Fibroblast of lung (primary cell): ENCODE measurements around the gene CTNND2. TPM values are rescaled to one million over a fixed set of nuclear protein-coding genes. Genes with fewer than 3 reads are reported as not detected.

Experiments used
- DNase-seq, 2 donors: peaks; one replicate each; pipeline versions ENCODE4 v3.0.0 to v3.0.0-alpha.2; 2010; ENCODE audit warnings: low read depth in 2 of 2
- H2AFZ ChIP-seq: 2 replicates; pipeline ENCODE4 v1.5.1; 2012; ENCODE audit warnings: low read length, control low read depth, inconsistent platforms
- H3K27ac ChIP-seq: 2 replicates; pipeline ENCODE4 v1.5.1; 2011; ENCODE audit warnings: low read length, control low read depth; ENCODE audit not compliant: insufficient read depth
- H3K27me3 ChIP-seq: 2 replicates; pipeline ENCODE4 v1.5.1; 2011; ENCODE audit warnings: mild to moderate bottlenecking, low read length; ENCODE audit not compliant: control insufficient read depth, insufficient read depth
- H3K36me3 ChIP-seq: 2 replicates; pipeline ENCODE4 v1.5.1; 2011; ENCODE audit warnings: low read length; ENCODE audit not compliant: control insufficient read depth, insufficient read depth
- H3K4me1 ChIP-seq: 2 replicates; pipeline ENCODE4 v1.5.1; 2011; ENCODE audit warnings: low read length; ENCODE audit not compliant: control insufficient read depth, insufficient read depth; ENCODE audit errors: extremely low read depth
- H3K4me2 ChIP-seq: 2 replicates; pipeline ENCODE4 v1.5.1; 2011; ENCODE audit warnings: low read length, control low read depth; ENCODE audit not compliant: insufficient read depth; ENCODE audit errors: extremely low read depth
- H3K4me3 ChIP-seq, 4 experiments: fragments of 200-600 bp in 1 of 4; sonication (generic) in 1 of 4; replicated peaks in 1 of 4; 2 replicates each; pipeline ENCODE4 v1.5.1; 2011 to 2016; ENCODE audit warnings: low read length in 4 of 4, low read depth in 3 of 4, mild to moderate bottlenecking in 3 of 4, control low read depth in 2 of 4, inconsistent platforms in 1 of 4, mixed read lengths in 1 of 4; ENCODE audit not compliant: insufficient read depth in 1 of 4; ENCODE audit errors: control extremely low read depth in 1 of 4
- H3K79me2 ChIP-seq: 2 replicates; pipeline ENCODE4 v1.5.1; 2012; ENCODE audit warnings: mild to moderate bottlenecking, low read length, inconsistent platforms; ENCODE audit not compliant: control insufficient read depth, insufficient read depth
- H3K9ac ChIP-seq: 2 replicates; pipeline ENCODE4 v1.5.1; 2011; ENCODE audit warnings: mild to moderate bottlenecking, low read length, control low read depth; ENCODE audit not compliant: insufficient read depth
- H3K9me3 ChIP-seq: 2 replicates; pipeline ENCODE4 v1.5.1; 2012; ENCODE audit warnings: low read depth, low read length; ENCODE audit not compliant: control insufficient read depth, insufficient read depth
- H4K20me1 ChIP-seq: 2 replicates; pipeline ENCODE4 v1.5.1; 2011; ENCODE audit warnings: low read length; ENCODE audit not compliant: control insufficient read depth, insufficient read depth; ENCODE audit errors: extremely low read depth
- CTCF ChIP-seq, 2 donors: IDR thresholded peaks in 1 of 2; conservative IDR thresholded peaks in 1 of 2; 1 replicate in 1 of 2; 2 replicates in 1 of 2; pipeline ENCODE4 v1.5.1; 2011 to 2012; ENCODE audit warnings: low read length in 2 of 2, control low read depth in 1 of 2, inconsistent platforms in 1 of 2, low read depth in 1 of 2, mild to moderate bottlenecking in 1 of 2
- EZH2 ChIP-seq: IDR thresholded peaks from 2 replicates; pipeline ENCODE4 v1.5.1; 2012; ENCODE audit warnings: low read length, control low read depth, mild to moderate bottlenecking; ENCODE audit errors: missing control alignments
- polyA plus RNA-seq, 2 donors: library from polyadenylated mRNA; depleted of rRNA in 1 of 2; stranded (reverse) in 1 of 2; unstranded in 1 of 2; fragments of >200 nt; gene quantifications; 2 replicates each; pipeline ENCODE4 v1.2.1, GENCODE V29; 2011 to 2012; ENCODE audit warnings: missing spikeins in 1 of 2
- total RNA-seq: library from RNA; depleted of rRNA; stranded (reverse); fragments of >200 nt; gene quantifications from 2 replicates; pipeline ENCODE4 v1.2.1, GENCODE V29; 2014

CTNND2 gene
- total and polyA plus RNA-seq, 2 donors (not counting 1 experiment from before 2014, with no cell fraction given), result not detected

- no peak for DNase-seq
- Histone ChIP-seq H3K9ac (no peak overlapping the region), H3K4me2 (no peak overlapping the region), H3K9me3 (no peaks in the 10 kb centered on the region), H3K79me2 (no peaks in the 10 kb centered on the region), H3K36me3 (no peaks in the 10 kb centered on the region), H3K27ac (no peak overlapping the region), H3K4me3 (no peak overlapping the region), H3K4me1 (no peaks in the 10 kb centered on the region), H4K20me1 (no peaks in the 10 kb centered on the region), H3K27me3 (peaks cover 3% of the 10 kb centered on the region), H2AFZ (no peak overlapping the region)
- TF ChIP-seq CTCF (conservative IDR thresholded peaks at IDR 0.05 in 1 of 2, IDR thresholded peaks at IDR 0.05 in 1 of 2; ENCODE audit: low read depth in 1 of 2, low read length in 2 of 2), result no peak
- no peak for TF ChIP-seq EZH2
Observed at GRCh38 chr5:10982626-10983025, 921.6 kb downstream of the CTNND2 start.

- H4K20me1 ChIP-seq, result no peaks in the 10 kb centered on the region
- no peaks in the 10 kb centered on the region for H3K4me1 ChIP-seq
- H3K79me2 ChIP-seq, result no peaks in the 10 kb centered on the region
- no peak overlapping the region for H3K4me3 ChIP-seq
- H2AFZ ChIP-seq, result no peak overlapping the region
- no peaks in the 10 kb centered on the region for H3K9me3 ChIP-seq
- no peak overlapping the region for H3K27ac ChIP-seq
- H3K4me2 ChIP-seq, result no peak overlapping the region
- H3K36me3 ChIP-seq, result no peaks in the 10 kb centered on the region
- no peak overlapping the region for H3K9ac ChIP-seq
- H3K27me3 ChIP-seq, result peaks cover 3% of the 10 kb centered on the region
- DNase-seq, result no peak
- no peak for TF ChIP-seq CTCF (conservative IDR thresholded peaks at IDR 0.05 in 1 of 2, IDR thresholded peaks at IDR 0.05 in 1 of 2; ENCODE audit: low read depth in 1 of 2, low read length in 2 of 2)
- no peak for TF ChIP-seq EZH2
Observed at GRCh38 chr5:10981932-10982331, 922.3 kb downstream of the CTNND2 start.

- H3K9ac ChIP-seq, result no peak overlapping the region
- no peak overlapping the region for H3K4me3 ChIP-seq
- no peaks in the 10 kb centered on the region for H4K20me1 ChIP-seq
Observed at GRCh38 chr5:10977011-10977410, 927.2 kb downstream of the CTNND2 start.

More at GRCh38 chr5:10977011-10977410, 927.2 kb downstream of the CTNND2 start:
- H3K79me2 ChIP-seq, result no peaks in the 10 kb centered on the region
- H2AFZ ChIP-seq, result no peak overlapping the region
- H3K4me2 ChIP-seq, result no peak overlapping the region
- H3K9me3 ChIP-seq, result no peaks in the 10 kb centered on the region
- DNase-seq, result no peak
- no peak for TF ChIP-seq CTCF (conservative IDR thresholded peaks at IDR 0.05 in 1 of 2, IDR thresholded peaks at IDR 0.05 in 1 of 2; ENCODE audit: low read depth in 1 of 2, low read length in 2 of 2)
- TF ChIP-seq EZH2, result no peak
- H3K36me3 ChIP-seq, result no peaks in the 10 kb centered on the region
- no peak overlapping the region for H3K27ac ChIP-seq
- H3K4me1 ChIP-seq, result no peaks in the 10 kb centered on the region
- no peaks in the 10 kb centered on the region for H3K27me3 ChIP-seq
